ENCODE measurements around the gene ZMYM4.

DNA sequence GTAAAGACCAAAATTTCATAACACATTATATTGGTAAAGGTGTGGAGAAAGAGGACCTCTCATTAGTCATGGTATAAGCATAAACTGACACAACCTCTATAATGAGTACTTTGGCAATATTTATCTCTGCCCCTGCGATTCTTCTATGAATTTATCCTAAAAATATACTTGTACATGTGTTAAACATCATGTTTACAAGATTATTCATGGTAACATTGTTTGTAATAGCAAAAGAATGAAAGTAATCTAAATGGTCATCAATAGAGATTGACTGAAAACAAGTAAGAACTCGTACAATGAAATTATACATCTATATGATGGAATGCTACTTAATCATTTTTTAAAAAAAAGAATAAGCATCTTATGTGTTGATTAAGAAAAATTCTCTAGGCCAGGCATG, 192.3 kb downstream of the ZMYM4 start:
- no peak for TF ChIP-seq CTCF (IDR thresholded peaks at IDR 0.05; ENCODE audit: low read depth, low read length)
- no peak for TF ChIP-seq POLR2A (IDR thresholded peaks at IDR 0.05; ENCODE audit: extremely low read depth, insufficient read length)

All from NB4 (cell line).